GM12878 (cell line): ENCODE data around the gene SLU7. TPM values are rescaled to one million over a fixed set of nuclear protein-coding genes. Genes with fewer than 3 reads are reported as not detected.
A peak's percentile ranks its signal among the peaks of the same experiment; 100 is the strongest.

Source experiments
- ATAC-seq: fragments of 200-7000 bp; cut with Tn5 transposase; 3 replicates; pipeline ENCODE4 v1.9.1; 2020; ENCODE audit warnings: mild to moderate bottlenecking, moderate library complexity
- BruUV-seq: library from RNA; stranded (reverse); fragments of 400-500 nt; replicated peaks from 2 replicates; lab custom pipeline; 2021; lab: Mats Ljungman, UMichigan
- CTCF ChIA-PET: fragments of 300-600 bp; sonication (Branson Sonifier 250); formaldehyde crosslinking; extraction: SDS; loops from one replicate; lab custom pipeline; 2021; ENCODE audit warnings: inconsistent platforms; lab: Yijun Ruan, JAX
- POLR2A ChIA-PET: fragments of 350-600 bp; formaldehyde crosslinking; extraction: SDS; loops from one replicate; lab custom pipeline; 2021; ENCODE audit warnings: inconsistent platforms; lab: Charles Lee
- RAD21 ChIA-PET: fragments of 300-600 bp; sonication (Branson Sonifier 250); formaldehyde crosslinking; loops from one replicate; lab custom pipeline; 2023; ENCODE audit warnings: antibody characterized with exemption; ENCODE audit not compliant: unreplicated experiment; lab: Charles Lee
- SMC1A ChIA-PET: fragments of 300-600 bp; sonication (Branson Sonifier 250); formaldehyde crosslinking; loops from one replicate; lab custom pipeline; 2023; ENCODE audit not compliant: unreplicated experiment, uncharacterized antibody; lab: Charles Lee
- DNase-seq: peaks from one replicate; pipeline ENCODE4 v3.0.0-alpha.2; 2011; ENCODE audit warnings: low read depth, low spot score
- FAIRE-seq: peaks from 3 replicates; lab custom pipeline; 2011; peaks lifted over from hg19 to GRCh38; lab: Jason Lieb, UNC
- H2AFZ ChIP-seq: 2 replicates; pipeline ENCODE4 v1.6.0; 2011; ENCODE audit warnings: low read depth, low read length, control low read depth; ENCODE audit not compliant: control insufficient read depth
- H3K27ac ChIP-seq: 2 replicates; pipeline ENCODE4 v1.5.1; 2011; ENCODE audit warnings: control low read depth; ENCODE audit not compliant: control insufficient read depth, insufficient read depth
- H3K27me3 ChIP-seq, 2 experiments: replicated peaks in 1 of 2; 2 replicates each; pipeline versions ENCODE4 v1.6.0 to v1.6.1; 2011; ENCODE audit warnings: low read length in 1 of 2; ENCODE audit not compliant: control insufficient read depth in 2 of 2, insufficient read depth in 2 of 2
- H3K36me3 ChIP-seq, 2 experiments: 2 replicates each; pipeline ENCODE4 v1.5.1; 2011; ENCODE audit warnings: low read length in 1 of 2; ENCODE audit not compliant: control insufficient read depth in 2 of 2, insufficient read depth in 2 of 2
- H3K4me1 ChIP-seq: 2 replicates; pipeline ENCODE4 v1.6.1; 2011; ENCODE audit warnings: mild to moderate bottlenecking, low read length, moderate library complexity, mixed read lengths; ENCODE audit not compliant: control insufficient read depth, insufficient read depth
- H3K4me2 ChIP-seq: 2 replicates; pipeline ENCODE4 v1.6.0; 2011; ENCODE audit warnings: control low read depth; ENCODE audit not compliant: control insufficient read depth, insufficient read depth
- H3K4me3 ChIP-seq: fragments of 200-600 bp; sonication (generic); 2 replicates; pipeline ENCODE4 v1.5.1; 2016
- H3K79me2 ChIP-seq: 2 replicates; pipeline ENCODE4 v1.6.0; 2011; ENCODE audit warnings: low read length; ENCODE audit not compliant: control insufficient read depth, insufficient read depth
- H3K9ac ChIP-seq: 2 replicates; pipeline ENCODE4 v1.8.0; 2011; ENCODE audit warnings: low read length, control low read depth, mixed read lengths; ENCODE audit not compliant: control insufficient read depth, insufficient read depth
- H3K9me3 ChIP-seq: replicated peaks from 3 replicates; pipeline ENCODE4 v1.5.1; 2011; ENCODE audit warnings: mild to moderate bottlenecking, low read length; ENCODE audit not compliant: control insufficient read depth, insufficient read depth
- H4K20me1 ChIP-seq: 2 replicates; pipeline ENCODE4 v1.6.0; 2011; ENCODE audit not compliant: control insufficient read depth, insufficient read depth
- ASH2L ChIP-seq: fragments of 300-600, 200-600 bp; sonication (generic); IDR thresholded peaks from 2 replicates; pipeline ENCODE4 v1.6.1; 2017; ENCODE audit warnings: low read depth, mild to moderate bottlenecking, borderline replicate concordance
- BCL11A ChIP-seq: IDR thresholded peaks from 2 replicates; pipeline ENCODE4 v1.6.1; 2011; ENCODE audit warnings: low read depth, low read length
- BCLAF1 ChIP-seq: fragments of 450-650 bp; IDR thresholded peaks from 2 replicates; pipeline ENCODE4 v1.6.1; 2017; ENCODE audit warnings: antibody characterized with exemption, mild to moderate bottlenecking, moderate library complexity
- CBX3 ChIP-seq: fragments of 200-600 bp; sonication (generic); IDR thresholded peaks from 2 replicates; pipeline ENCODE4 v1.6.1; 2016; ENCODE audit warnings: low read depth, borderline replicate concordance
- IKZF1 ChIP-seq: fragments of 450-650 bp; conservative IDR thresholded peaks from 2 replicates; pipeline ENCODE4 v1.6.1; 2017; ENCODE audit warnings: antibody characterized with exemption, mild to moderate bottlenecking
- MEF2A ChIP-seq: IDR thresholded peaks from 2 replicates; pipeline ENCODE4 v1.6.1; 2011; ENCODE audit warnings: low read depth, mild to moderate bottlenecking, low read length, moderate library complexity; ENCODE audit not compliant: insufficient read depth
- NFYA ChIP-seq: IDR thresholded peaks from 2 replicates; pipeline ENCODE4 v1.6.1; 2011; ENCODE audit warnings: low read depth, mild to moderate bottlenecking, low read length, improper control_type of control experiment, borderline replicate concordance
- POU2F2 ChIP-seq: IDR thresholded peaks from 3 replicates; pipeline ENCODE4 v1.6.1; 2011; ENCODE audit warnings: low read depth, mild to moderate bottlenecking, low read length, borderline replicate concordance
- RBBP5 ChIP-seq: fragments of 200-600 bp; sonication (generic); conservative IDR thresholded peaks from 2 replicates; pipeline ENCODE4 v1.6.1; 2016
- SRF ChIP-seq, 2 experiments: IDR thresholded peaks; 2 replicates each; pipeline ENCODE4 v1.6.1; 2011; ENCODE audit warnings: low read depth in 2 of 2, low read length in 2 of 2, mild to moderate bottlenecking in 1 of 2, moderate library complexity in 1 of 2
- SUZ12 ChIP-seq: fragments of 200-600 bp; sonication (generic); IDR thresholded peaks from one replicate; pipeline ENCODE4 v1.6.1; 2018; ENCODE audit warnings: antibody characterized with exemption, mild to moderate bottlenecking; ENCODE audit not compliant: unreplicated experiment
- ZNF384 ChIP-seq: IDR thresholded peaks from 2 replicates; pipeline ENCODE4 v1.6.1; 2012; ENCODE audit warnings: low read depth, mild to moderate bottlenecking, low read length, improper control_type of control experiment, borderline replicate concordance
- ZNF622 ChIP-seq: fragments of 450-650 bp; IDR thresholded peaks from 2 replicates; pipeline ENCODE4 v1.6.1; 2017; ENCODE audit warnings: mild to moderate bottlenecking, inconsistent platforms
- WGBS: methylation state at CpG from one replicate; pipeline ENCODE4 v1.1.6; 2016; ENCODE audit warnings: low lambda C conversion rate; ENCODE audit not compliant: insufficient replicate concordance, insufficient coverage; ENCODE audit errors: missing lambda C conversion rate; 5-methylcytosine and 5-hydroxymethylcytosine counted together
- in situ Hi-C: fragments of 300-500 bp; cut with MboI; formaldehyde crosslinking; loops from 9 replicates; pipeline ENCODE4 v1.14.3; 2018; ENCODE audit warnings: mixed read lengths
- intact Hi-C: fragments of 100-400 bp; cut with micrococcal nuclease; formaldehyde crosslinking; loops from one replicate; pipeline ENCODE4 v1.14.2; 2022; ENCODE audit not compliant: unreplicated experiment
- polyA plus RNA-seq, 11 experiments: library from polyadenylated mRNA; depleted of rRNA in 4 of 11; unstranded in 6 of 11; stranded (reverse) in 5 of 11; fragments of >200 nt; fragmentation: Nextera tagmentation in 4 of 11; fragmentation: Illumina TruSeq in 1 of 11; extraction: Ambion mirVana in 4 of 11; extraction: Trizol in 1 of 11; gene quantifications; 1 replicate in 1 of 11; 2 replicates in 10 of 11; pipeline versions ENCODE4 v1.2.1 to v1.2.3, GENCODE V29; 2011 to 2016; ENCODE audit warnings: inconsistent platforms in 2 of 11, missing spikeins in 2 of 11, low read depth in 1 of 11
- total RNA-seq, 4 experiments: library from RNA; depleted of rRNA in 3 of 4; stranded (reverse); fragments of >200 nt in 3 of 4; fragmentation: Illumina TruSeq in 1 of 4; extraction: Trizol in 1 of 4; gene quantifications; 2 replicates each; pipeline versions ENCODE4 v1.2.1 to v1.2.3, GENCODE V29; 2013 to 2021
- TF ChIP-seq, protein P1 (sequence below): fragments of 450-650 bp; IDR thresholded peaks from 2 replicates; pipeline ENCODE4 v1.6.1; 2017; ENCODE audit warnings: mild to moderate bottlenecking, moderate library complexity
- TF ChIP-seq, protein P2 (sequence below): IDR thresholded peaks from 2 replicates; pipeline ENCODE4 v1.6.1; 2012; ENCODE audit warnings: low read length, inconsistent platforms

The SLU7 gene
- total and polyA plus RNA-seq, 10 of the 15 experiments (the other 5 are each of a cell fraction or from before 2014, with no cell fraction given), result 32.7 to 55.2 (median 46.6) TPM

- H3K4me3 ChIP-seq, result 0 out of 2 replicates have a peak overlapping the region, but pooled peaks have one; percentile 3
- peak overlapping the region; percentile 81 for H3K27ac ChIP-seq
- ChIA-PET SMC1A (interaction anchor here (1.1 to 7.8 kb wide), 8 partner anchors 10 to 401 kb away, joined by 4 to 511 read pairs (median 84); partner anchors contain the start of genes PTTG1 and SLU7), RAD21 (interaction anchor here (0.7 to 7.8 kb wide), 9 partner anchors 9 to 65 kb away, joined by 3 to 329 read pairs (median 8); no protein-coding TSS in a partner anchor), POLR2A (interaction anchor here (0.6 to 7.8 kb wide), 16 partner anchors 9 to 211 kb away, joined by 3 to 156 read pairs (median 6); partner anchors contain the start of genes PTTG1 and SLU7), CTCF (interaction anchor here (1.1 to 7.7 kb wide), 8 partner anchors 10 to 401 kb away, joined by 3 to 235 read pairs (median 130); partner anchors contain the start of genes PTTG1 and SLU7)
- no peaks in the 10 kb centered on the region for H3K36me3 ChIP-seq
- H2AFZ ChIP-seq, result peak overlapping the region; percentile 54
- ATAC-seq, result peak; percentile 49
- H3K9ac ChIP-seq, result peak overlapping the region; percentile 36; the same call in 1 of the 2 replicates
- intact Hi-C loops, result loop anchor here (1.0 kb wide), 2 partner anchors 16 to 24 kb away; no protein-coding TSS in a partner anchor
- no peaks in the 10 kb centered on the region for H4K20me1 ChIP-seq
- H3K79me2 ChIP-seq, result peaks cover 50% of the 10 kb centered on the region
- in situ Hi-C loops, result no loop called here
- peak; percentile 79 for DNase-seq
- WGBS, result 51% methylated on average over 4 of the region's 4 CpGs
- H3K4me1 ChIP-seq, result peaks cover 53% of the 10 kb centered on the region
- H3K4me2 ChIP-seq, result peak overlapping the region; percentile 57; the same call in 1 of the 2 replicates
- H3K9me3 ChIP-seq, result peaks cover 3% of the 10 kb centered on the region
- H3K27me3 ChIP-seq, result no peaks in the 10 kb centered on the region
- BruUV-seq, result no TSS peak
- FAIRE-seq, result peak; percentile 18
- TF ChIP-seq MEF2A (no peak), NFYA (no peak), SRF (IDR thresholded peaks at IDR 0.05; ENCODE audit: low read depth in 2 of 2, low read length in 2 of 2) (no peak), SUZ12 (no peak), POU2F2 (peak; percentile 94; the same call in 2 of the 3 replicates), ZNF622 (no peak), CBX3 (no peak), BCLAF1 (no peak), ZNF384 (no peak), IKZF1 (peak; percentile 75), BCL11A (0 out of 2 replicates have a peak, but pooled peaks have one; percentile 25), ASH2L (no peak), RBBP5 (no peak)
- TF ChIP-seq, protein P1, sequence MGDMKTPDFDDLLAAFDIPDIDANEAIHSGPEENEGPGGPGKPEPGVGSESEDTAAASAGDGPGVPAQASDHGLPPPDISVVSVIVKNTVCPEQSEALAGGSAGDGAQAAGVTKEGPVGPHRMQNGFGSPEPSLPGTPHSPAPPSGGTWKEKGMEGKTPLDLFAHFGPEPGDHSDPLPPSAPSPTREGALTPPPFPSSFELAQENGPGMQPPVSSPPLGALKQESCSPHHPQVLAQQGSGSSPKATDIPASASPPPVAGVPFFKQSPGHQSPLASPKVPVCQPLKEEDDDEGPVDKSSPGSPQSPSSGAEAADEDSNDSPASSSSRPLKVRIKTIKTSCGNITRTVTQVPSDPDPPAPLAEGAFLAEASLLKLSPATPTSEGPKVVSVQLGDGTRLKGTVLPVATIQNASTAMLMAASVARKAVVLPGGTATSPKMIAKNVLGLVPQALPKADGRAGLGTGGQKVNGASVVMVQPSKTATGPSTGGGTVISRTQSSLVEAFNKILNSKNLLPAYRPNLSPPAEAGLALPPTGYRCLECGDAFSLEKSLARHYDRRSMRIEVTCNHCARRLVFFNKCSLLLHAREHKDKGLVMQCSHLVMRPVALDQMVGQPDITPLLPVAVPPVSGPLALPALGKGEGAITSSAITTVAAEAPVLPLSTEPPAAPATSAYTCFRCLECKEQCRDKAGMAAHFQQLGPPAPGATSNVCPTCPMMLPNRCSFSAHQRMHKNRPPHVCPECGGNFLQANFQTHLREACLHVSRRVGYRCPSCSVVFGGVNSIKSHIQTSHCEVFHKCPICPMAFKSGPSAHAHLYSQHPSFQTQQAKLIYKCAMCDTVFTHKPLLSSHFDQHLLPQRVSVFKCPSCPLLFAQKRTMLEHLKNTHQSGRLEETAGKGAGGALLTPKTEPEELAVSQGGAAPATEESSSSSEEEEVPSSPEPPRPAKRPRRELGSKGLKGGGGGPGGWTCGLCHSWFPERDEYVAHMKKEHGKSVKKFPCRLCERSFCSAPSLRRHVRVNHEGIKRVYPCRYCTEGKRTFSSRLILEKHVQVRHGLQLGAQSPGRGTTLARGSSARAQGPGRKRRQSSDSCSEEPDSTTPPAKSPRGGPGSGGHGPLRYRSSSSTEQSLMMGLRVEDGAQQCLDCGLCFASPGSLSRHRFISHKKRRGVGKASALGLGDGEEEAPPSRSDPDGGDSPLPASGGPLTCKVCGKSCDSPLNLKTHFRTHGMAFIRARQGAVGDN, result peak; percentile 88; the same call in 1 of the 2 replicates
- TF ChIP-seq, protein P2, sequence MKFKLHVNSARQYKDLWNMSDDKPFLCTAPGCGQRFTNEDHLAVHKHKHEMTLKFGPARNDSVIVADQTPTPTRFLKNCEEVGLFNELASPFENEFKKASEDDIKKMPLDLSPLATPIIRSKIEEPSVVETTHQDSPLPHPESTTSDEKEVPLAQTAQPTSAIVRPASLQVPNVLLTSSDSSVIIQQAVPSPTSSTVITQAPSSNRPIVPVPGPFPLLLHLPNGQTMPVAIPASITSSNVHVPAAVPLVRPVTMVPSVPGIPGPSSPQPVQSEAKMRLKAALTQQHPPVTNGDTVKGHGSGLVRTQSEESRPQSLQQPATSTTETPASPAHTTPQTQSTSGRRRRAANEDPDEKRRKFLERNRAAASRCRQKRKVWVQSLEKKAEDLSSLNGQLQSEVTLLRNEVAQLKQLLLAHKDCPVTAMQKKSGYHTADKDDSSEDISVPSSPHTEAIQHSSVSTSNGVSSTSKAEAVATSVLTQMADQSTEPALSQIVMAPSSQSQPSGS, result peak; percentile 40; the same call in 1 of the 2 replicates
These were observed 24.0 kb upstream of the SLU7 start for GRCh38 chr5:160442824-160443431.
